Measurements from ENCODE around the gene ZGLP1.
"Not testable (repeated sequence)": the region's sequence is repeated elsewhere in the genome, so short reads cannot be mapped to it uniquely, and the experiment has no call there.

ZGLP1 gene

DNA sequence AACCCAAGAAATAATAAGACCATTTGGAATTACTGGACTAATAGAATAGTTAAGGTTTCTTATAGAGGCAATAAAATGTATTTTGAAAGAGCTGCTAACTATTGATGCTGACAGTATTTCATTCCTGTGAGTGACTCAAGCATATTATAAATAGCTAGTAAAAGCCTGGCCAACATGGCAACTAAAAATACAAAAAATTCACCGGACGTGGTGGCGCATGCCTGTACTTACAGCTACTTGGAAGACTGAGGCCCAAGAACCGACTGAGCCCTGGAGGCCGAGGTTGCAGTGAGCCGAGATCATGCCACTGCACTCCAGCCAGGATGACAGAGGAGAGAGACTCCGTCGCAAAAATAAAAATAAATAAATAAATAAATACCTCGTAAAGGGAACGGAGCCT lies 35.2 kb upstream of the ZGLP1 start:
- Histone ChIP-seq H3K4me3 (ENCODE audit: low read depth, low read length) (no peak overlapping the region), H3K27ac (no peak overlapping the region), H3K36me3 (replicated peaks) (peaks cover 1% of the 10 kb centered on the region), H3K27me3 (replicated peaks) (no peaks in the 10 kb centered on the region)
- no peak for TF ChIP-seq CTCF (IDR thresholded peaks at IDR 0.05; ENCODE audit: low read depth, low read length, missing control alignments)
- DNase-seq: peak; percentile 16
- in situ Hi-C loops (cut with HindIII; ENCODE audit: low pct_ligation_motif_present, low sequenced_read_pairs): no loop called here

DNA sequence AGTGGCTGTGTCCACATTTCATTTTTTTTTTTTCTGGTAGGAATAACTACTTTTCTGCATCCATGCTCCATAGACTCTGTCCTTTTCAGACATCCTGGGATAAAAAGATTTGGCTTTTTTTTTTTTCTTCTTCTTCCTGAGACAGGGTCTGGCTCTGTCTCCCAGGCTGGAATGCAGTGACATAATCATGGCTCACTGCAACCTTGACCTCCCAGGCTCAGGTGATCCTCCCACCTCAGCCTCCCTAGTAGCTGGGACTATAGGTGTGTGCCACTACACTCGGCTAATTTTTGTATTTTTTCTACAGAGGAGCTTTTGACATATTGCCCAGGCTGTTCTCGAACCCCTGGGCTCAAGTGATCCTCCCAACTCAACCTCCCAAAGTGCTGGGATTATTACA lies 33.9 kb upstream of the ZGLP1 start:
- H3K36me3 ChIP-seq (replicated peaks): no peaks in the 10 kb centered on the region
- no peak for DNase-seq
- no peaks in the 10 kb centered on the region for H3K27me3 ChIP-seq (replicated peaks)
- in situ Hi-C loops (cut with HindIII; ENCODE audit: low pct_ligation_motif_present, low sequenced_read_pairs): no loop called here
- no peak overlapping the region for H3K4me3 ChIP-seq (ENCODE audit: low read depth, low read length)
- TF ChIP-seq CTCF (IDR thresholded peaks at IDR 0.05; ENCODE audit: low read depth, low read length, missing control alignments): no peak
- H3K27ac ChIP-seq: no peak overlapping the region

DNA sequence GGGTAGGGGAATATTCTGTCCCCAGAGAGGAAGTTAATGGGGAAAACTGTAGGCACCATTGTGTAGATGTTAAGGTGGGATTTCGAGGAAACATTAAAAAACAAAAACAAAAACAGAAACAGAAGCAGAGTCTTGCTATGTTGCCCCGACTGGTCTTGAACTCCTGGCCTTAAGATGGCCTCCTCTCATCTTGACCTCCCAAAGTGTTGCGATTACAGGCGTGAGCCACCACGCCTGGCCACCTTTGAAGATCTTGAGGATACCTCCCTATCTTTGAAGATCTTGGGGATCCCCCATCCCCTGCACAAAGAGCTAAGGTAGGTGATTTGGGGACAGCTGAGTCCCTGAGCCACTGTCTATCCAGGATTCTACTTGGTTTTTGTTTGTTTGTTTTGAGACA lies 30.4 kb upstream of the ZGLP1 start:
- Histone ChIP-seq H3K27ac (no peak overlapping the region), H3K4me3 (ENCODE audit: low read depth, low read length) (no peak overlapping the region), H3K36me3 (replicated peaks) (no peaks in the 10 kb centered on the region), H3K27me3 (replicated peaks) (no peaks in the 10 kb centered on the region)
- DNase-seq: no peak
- in situ Hi-C loops (cut with HindIII; ENCODE audit: low pct_ligation_motif_present, low sequenced_read_pairs): no loop called here
- TF ChIP-seq CTCF (IDR thresholded peaks at IDR 0.05; ENCODE audit: low read depth, low read length, missing control alignments): no peak

DNA sequence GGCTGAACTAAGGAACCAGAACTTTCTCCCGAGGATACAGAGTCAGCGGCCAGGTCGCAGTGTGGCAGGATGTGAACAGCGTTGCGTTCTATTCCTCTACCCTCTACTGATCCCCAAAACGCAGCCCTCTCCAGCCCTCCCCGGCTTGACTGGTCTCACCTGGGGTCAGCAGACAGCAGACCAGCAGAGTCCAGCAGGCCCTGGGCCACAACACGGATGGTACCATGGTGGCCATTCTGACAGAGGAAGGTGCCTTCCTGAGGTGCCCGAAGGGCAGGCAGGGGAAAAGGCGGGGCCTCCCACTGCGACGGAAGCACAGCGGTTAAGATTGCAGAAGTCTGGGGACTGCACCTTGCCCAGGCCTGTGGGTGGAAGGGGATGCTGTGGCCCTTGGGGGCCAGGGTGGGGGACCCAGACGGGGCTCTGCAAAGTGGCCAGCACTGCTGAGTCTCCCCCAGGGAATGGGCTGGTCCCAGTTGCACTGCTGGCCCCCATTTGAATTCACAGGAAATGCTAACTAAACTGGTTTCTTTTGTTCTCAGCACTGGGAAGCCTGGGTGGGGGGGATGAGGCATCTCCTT lies 29.9 kb upstream of the ZGLP1 start, which contains the start of gene ICAM3:
Gene ICAM3, minus strand, starts transcription at position 245 of the 581 bp plus-strand sequence. Its CDS starts 10 bp downstream, at position 235.
- H3K27ac ChIP-seq: no peak within 1 kb of the TSS

DNA sequence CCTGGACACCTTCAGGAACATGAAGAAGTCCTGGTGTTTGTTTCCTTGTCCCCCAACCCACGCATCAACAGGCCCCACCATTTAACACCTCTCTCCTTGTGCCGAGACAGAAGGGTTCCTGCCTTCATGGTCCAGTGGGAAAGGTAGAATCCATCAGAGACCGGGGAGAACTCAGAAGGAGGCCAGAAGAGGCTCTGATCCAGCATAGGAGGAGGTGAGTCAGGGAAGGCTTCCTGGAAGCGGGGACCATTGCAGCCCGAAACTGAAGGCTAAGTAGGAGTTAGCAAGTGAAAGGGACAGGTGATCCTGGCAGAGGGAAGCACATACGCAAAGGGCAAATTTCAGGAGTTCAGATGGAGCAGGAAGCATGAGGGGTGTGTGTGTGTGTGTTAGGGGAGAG lies 29.3 kb upstream of the ZGLP1 start:
- no peak for DNase-seq
- no peak overlapping the region for H3K4me3 ChIP-seq (ENCODE audit: low read depth, low read length)
- no peaks in the 10 kb centered on the region for H3K27me3 ChIP-seq (replicated peaks)
- no peak overlapping the region for H3K27ac ChIP-seq
- in situ Hi-C loops (cut with HindIII; ENCODE audit: low pct_ligation_motif_present, low sequenced_read_pairs): no loop called here
- no peaks in the 10 kb centered on the region for H3K36me3 ChIP-seq (replicated peaks)
- TF ChIP-seq CTCF (IDR thresholded peaks at IDR 0.05; ENCODE audit: low read depth, low read length, missing control alignments): no peak

More for the DNA sequence above, 29.9 kb upstream of the ZGLP1 start, which contains the start of gene ICAM3:
- in situ Hi-C loops (cut with HindIII; ENCODE audit: low pct_ligation_motif_present, low sequenced_read_pairs): no loop called here
- H3K36me3 ChIP-seq (replicated peaks): no peaks in the 10 kb centered on the region
- no peak within 1 kb of the TSS for H3K4me3 ChIP-seq (ENCODE audit: low read depth, low read length)
- no peak for TF ChIP-seq CTCF (IDR thresholded peaks at IDR 0.05; ENCODE audit: low read depth, low read length, missing control alignments)
- DNase-seq: no peak
- H3K27me3 ChIP-seq (replicated peaks): no peaks in the 10 kb centered on the region

GRCh38 chr19:10336725-10337124 lies 27.1 kb upstream of the ZGLP1 start:
- H3K27me3 ChIP-seq (replicated peaks); DNase-seq; H3K36me3 ChIP-seq (replicated peaks); in situ Hi-C loops (cut with HindIII; ENCODE audit: low pct_ligation_motif_present, low sequenced_read_pairs); H3K27ac ChIP-seq; H3K4me3 ChIP-seq (ENCODE audit: low read depth, low read length): not testable (repeated sequence)

Measured in brain microvascular endothelial cell (primary cell).